GM12891 (cell line): Measurements from ENCODE around the gene CAMKV.

Experiments
- POLR2A ChIP-seq: IDR thresholded peaks from 2 replicates; pipeline ENCODE4 v1.6.1; 2011; ENCODE audit warnings: low read depth, low read length, control low read depth
- POLR2AphosphoS5 ChIP-seq: IDR thresholded peaks from 2 replicates; pipeline ENCODE4 v1.6.1; 2011; ENCODE audit warnings: low read depth, low read length, control low read depth

- TF ChIP-seq POLR2AphosphoS5 (no peak), POLR2A (no peak)
These were observed 10.0 kb upstream of the CAMKV start for GRCh38 chr3:49879721-49880120.
